T follicular helper cell (primary cell): ENCODE results near the gene CFAP54.
"Not testable (repeated sequence)": the region's sequence is repeated elsewhere in the genome, so short reads cannot be mapped to it uniquely, and the experiment has no call there.

Experiments used
- DNase-seq: peaks from one replicate; pipeline ENCODE4 v3.0.0-alpha.2; 2020; ENCODE audit warnings: low read depth
- total RNA-seq, 2 experiments: gene quantifications; one replicate each; lab custom pipeline; 2026; lab: John Stamatoyannopoulos, UW

Gene CFAP54
- total RNA-seq = 0.65 to 2.7 reads per million in 2 experiments

- peak; percentile 94 for DNase-seq
These were observed at the start of gene CFAP54 for GRCh38 chr12:96489392-96490056. TSS of gene CFAP54 (plus strand) at chr12:96489577. CDS start at chr12:96489610, 33 bp downstream.

DNA sequence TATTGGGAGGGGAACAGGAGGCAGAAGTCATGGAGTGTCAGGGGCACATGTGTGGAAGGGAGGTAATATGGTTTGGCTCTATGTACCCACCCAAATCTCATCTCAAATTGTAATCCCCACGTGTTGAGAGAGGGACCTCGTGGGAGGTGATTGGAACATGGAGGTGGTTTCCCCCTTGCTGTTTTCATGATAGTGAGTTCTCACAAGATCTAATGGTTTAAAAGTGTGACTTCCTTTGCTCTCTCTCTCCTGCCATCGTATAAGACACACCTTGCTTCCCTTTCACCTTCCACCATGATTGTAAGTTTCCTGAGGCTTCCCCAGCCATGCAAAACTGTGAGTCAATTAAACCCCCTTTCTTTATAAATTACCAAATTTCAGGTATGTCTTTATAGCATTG lies 47.6 kb upstream of the CFAP54 start:
- DNase-seq = no peak

DNA sequence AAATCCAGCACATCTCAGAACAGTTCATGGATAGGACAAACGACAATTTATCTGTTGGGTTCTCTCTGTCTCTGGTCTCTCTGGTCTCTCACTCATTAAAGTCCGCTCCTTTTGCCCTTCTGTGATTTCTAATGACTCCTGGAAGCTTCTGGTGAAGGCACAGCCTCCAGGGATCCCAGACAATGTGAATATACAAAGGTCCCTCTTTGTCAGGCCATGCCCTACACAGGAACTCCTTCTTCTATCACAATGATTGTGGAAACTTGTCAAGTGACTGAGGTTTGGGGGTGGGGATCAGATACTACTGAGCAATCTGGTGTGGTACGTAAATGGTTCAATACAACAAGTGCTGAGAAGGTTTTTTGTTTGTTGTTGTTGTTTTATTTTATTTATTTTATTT lies 46.5 kb upstream of the CFAP54 start:
- DNase-seq = no peak

DNA sequence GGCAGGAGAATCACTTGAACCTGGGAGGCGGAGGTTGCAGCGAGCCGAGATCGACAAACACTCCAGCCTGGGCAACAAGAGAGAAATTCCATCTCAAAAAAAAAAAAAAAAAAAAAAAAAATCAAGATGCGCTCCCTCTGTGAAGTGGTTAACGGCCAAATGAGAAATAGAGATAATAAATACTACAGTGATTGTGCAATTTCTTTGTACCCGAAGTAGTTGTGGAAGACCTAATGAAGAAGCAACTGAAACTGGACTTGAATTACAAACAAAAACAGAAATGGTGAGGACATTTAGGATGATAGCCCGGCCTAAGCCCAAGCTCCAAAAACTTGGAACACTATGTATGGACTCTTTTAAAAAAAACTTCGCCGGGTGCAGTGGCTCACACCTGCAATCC lies 45.0 kb upstream of the CFAP54 start:
- DNase-seq = no peak

DNA sequence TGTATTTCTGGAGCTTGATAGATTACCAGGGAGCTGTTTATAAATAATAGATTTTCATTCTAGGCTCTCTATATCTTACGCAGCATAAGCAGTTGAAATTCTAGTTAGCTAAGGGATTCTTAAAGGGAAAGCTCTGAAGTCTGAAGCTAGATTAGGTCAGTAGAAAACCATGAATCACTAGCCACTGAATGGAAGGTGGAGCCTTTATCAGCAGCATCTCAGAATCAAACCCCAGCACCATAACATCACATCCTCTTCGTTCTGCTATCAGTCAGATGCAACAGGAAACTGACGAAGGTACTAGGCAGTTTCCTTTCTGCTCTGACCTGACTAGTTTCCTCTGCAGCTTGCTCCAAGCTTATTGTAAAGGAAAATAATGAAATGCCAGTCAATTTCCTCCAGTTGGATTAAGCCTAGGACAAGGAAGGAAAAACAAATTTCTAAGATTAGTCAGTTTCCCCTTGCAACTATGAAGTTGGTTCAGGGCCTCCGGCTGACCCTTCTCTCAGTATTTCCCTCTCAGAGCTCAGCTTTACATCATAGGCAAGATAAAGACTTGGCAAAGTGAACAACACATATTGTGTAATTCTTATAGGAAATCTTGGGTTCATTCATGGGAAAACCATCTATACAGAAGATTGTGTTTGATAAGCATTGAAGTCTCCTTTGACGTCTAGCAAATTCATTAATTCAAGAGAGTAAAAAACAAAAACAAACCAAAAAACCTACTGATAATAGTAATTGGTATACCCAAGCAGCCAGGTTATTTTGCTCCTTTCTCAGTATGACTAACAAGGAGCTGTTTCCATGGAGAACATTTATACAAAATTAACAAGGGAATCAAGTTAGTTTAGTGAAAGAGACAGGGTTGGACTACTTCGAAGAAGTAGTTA lies 43.4 kb upstream of the CFAP54 start:
- DNase-seq = peak; percentile 52

DNA sequence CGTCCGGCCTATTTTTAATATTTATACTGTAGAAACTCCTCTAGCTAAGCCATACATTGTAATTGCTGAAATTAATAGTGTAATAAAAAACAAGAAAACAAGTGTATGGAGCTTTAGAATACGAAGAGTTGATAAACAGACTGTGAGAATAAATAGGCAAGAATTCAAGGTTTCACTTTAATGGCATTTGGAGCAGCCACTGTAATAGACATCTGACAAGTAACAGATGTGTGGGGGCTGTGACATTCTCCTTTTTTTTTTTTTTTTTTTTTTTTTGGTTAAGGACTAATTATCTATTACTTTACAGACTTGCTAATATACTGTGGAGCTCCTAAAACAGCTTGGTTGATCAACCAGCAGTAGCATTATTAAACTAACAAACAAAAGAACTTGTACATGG lies 42.1 kb upstream of the CFAP54 start:
- no peak for DNase-seq

DNA sequence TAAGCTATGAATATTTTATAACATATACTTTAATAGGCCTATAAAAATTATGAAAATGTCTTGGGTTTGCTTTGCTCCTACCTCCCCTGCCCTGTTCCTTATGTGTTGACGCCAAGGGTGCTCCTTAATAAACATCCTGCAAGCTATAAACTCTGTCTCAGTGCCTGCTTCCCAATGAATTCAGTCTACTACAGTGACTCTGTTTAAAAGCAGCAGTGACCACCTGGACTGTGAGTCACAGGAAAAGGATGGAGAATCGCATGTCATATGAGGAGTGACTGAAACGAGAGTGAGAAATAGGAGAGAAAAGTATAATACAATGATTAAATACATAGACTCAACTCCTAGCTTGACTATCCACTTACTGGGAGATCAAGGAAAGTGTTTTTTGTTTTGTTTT lies 41.1 kb upstream of the CFAP54 start:
- DNase-seq = no peak

DNA sequence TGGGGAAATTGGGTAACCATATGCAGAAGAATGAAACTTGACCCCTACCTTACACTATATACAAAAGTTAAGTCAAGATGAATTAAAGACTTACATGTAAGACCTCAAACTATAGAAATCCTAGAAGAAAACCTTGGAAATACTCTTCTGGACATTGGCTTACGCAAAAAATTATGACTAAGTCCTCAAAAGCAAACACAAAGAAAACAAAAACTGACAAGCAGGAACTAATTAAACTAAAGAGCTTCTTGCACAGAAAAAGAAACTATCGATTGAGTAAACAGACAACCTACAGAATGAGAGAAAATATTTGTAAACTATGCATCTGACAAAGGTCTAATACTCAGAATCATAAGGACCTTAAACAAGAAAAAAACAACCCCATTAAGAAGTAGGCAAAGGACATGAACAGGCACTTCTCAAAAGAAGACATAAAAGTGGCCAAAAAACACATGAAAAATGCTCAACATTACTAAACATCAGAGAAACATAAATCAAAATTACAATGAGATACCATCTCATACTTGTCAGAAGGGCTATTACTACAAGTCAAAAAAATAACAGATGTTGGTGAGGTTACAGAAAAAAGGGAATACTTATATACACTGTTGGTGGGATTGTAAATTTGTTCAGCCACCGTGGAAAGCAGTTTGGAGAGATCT lies 37.0 kb upstream of the CFAP54 start:
- DNase-seq = no peak

- no peak for DNase-seq
These were observed 35.0 kb upstream of the CFAP54 start for GRCh38 chr12:96454396-96454795.

GRCh38 chr12:96456265-96456974 lies 33.0 kb upstream of the CFAP54 start:
- DNase-seq = no peak

GRCh38 chr12:96457191-96457930 lies 32.0 kb upstream of the CFAP54 start:
- no peak for DNase-seq

- DNase-seq = not testable (repeated sequence)
These were observed 30.1 kb upstream of the CFAP54 start for GRCh38 chr12:96459281-96459680.

GRCh38 chr12:96462571-96463280 lies 26.7 kb upstream of the CFAP54 start:
- DNase-seq = no peak

- no peak for DNase-seq
These were observed 23.5 kb upstream of the CFAP54 start for GRCh38 chr12:96465896-96466295.

DNA sequence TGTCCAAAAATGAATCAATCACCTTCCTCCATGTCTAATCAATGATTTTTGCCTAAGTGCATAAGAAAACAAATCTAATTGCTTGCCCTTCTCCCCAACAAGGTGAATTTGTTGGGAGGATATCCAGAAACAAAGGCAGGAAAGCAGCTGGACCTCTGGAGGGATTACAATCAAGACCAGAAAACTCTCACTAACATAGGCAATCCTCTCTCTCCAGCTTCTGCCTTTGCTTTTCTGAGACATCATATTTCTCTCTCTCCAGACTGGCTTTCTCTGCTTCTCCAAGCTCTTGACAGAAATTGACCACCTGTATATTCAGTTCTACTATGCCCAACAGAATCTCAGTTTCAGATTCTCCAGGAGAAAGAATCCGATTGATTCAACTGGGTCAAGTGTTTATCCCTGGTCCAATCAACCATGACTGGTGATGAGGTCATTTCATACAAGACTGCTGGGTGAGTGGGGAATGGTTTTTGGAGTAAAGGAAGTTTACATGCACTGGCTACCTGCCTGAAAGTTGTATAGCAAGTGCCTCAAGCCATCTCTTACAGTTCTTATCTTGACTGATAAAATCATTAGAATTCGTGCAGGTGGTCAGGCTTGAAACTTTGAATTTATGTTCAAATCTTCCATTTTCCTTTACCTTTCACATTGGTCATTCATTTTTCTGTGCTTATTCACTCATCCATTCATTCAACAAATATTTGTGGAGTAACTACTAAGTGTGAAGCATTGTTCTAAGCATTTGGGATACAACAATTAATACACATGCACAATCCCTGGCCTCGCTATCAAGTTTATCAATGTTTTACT lies 22.2 kb upstream of the CFAP54 start:
- no peak for DNase-seq

GRCh38 chr12:96471368-96472050 lies 17.9 kb upstream of the CFAP54 start:
- no peak for DNase-seq

GRCh38 chr12:96472384-96472783 lies 17.0 kb upstream of the CFAP54 start:
- DNase-seq = no peak

GRCh38 chr12:96473394-96474093 lies 15.8 kb upstream of the CFAP54 start:
- no peak for DNase-seq

GRCh38 chr12:96474206-96474605 lies 15.2 kb upstream of the CFAP54 start:
- DNase-seq = no peak
